CD14-positive monocyte (primary cell): ENCODE measurements around the gene ECPAS. TPM values are rescaled to one million over a fixed set of nuclear protein-coding genes. Genes with fewer than 3 reads are reported as not detected.
"Not testable (repeated sequence)": the region's sequence is repeated elsewhere in the genome, so short reads cannot be mapped to it uniquely, and the experiment has no call there.

ENCODE experiments used
- DNase-seq, 3 donors: peaks; one replicate each; pipeline ENCODE4 v3.0.0-alpha.2; 2011 to 2022
- H2AFZ ChIP-seq: 2 replicates; pipeline ENCODE4 v1.6.0; 2012; ENCODE audit warnings: mild to moderate bottlenecking, low read depth, low read length, inconsistent platforms; ENCODE audit not compliant: insufficient read depth, poor library complexity, severe bottlenecking
- H3K27ac ChIP-seq, 2 donors: 1 replicate in 1 of 2; 2 replicates in 1 of 2; pipeline ENCODE4 v1.5.1; 2012 to 2013; ENCODE audit warnings: low read length in 2 of 2, control low read depth in 1 of 2, inconsistent platforms in 1 of 2, low read depth in 1 of 2, mild to moderate bottlenecking in 1 of 2
- H3K27me3 ChIP-seq, 2 donors: one replicate each; pipeline versions ENCODE4 v1.6.0 to v1.6.1; 2011 to 2013; ENCODE audit warnings: low read length in 2 of 2; ENCODE audit not compliant: control insufficient read depth in 2 of 2, insufficient read depth in 2 of 2
- H3K36me3 ChIP-seq, 2 donors: replicated peaks in 1 of 2; 1 replicate in 1 of 2; 2 replicates in 1 of 2; pipeline versions ENCODE4 v1.5.1 to v1.6.1; 2012 to 2013; ENCODE audit warnings: low read length in 2 of 2, control low read depth in 1 of 2, inconsistent platforms in 1 of 2, mild to moderate bottlenecking in 1 of 2; ENCODE audit not compliant: insufficient read depth in 2 of 2, control insufficient read depth in 1 of 2
- H3K4me1 ChIP-seq, 2 donors: 1 replicate in 1 of 2; 2 replicates in 1 of 2; pipeline versions ENCODE4 v1.5.1 to v1.6.1; 2012 to 2013; ENCODE audit warnings: low read length in 2 of 2, control low read depth in 1 of 2, inconsistent platforms in 1 of 2, mild to moderate bottlenecking in 1 of 2, moderate library complexity in 1 of 2; ENCODE audit not compliant: insufficient read depth in 2 of 2, control insufficient read depth in 1 of 2
- H3K4me2 ChIP-seq: replicated peaks from 2 replicates; pipeline ENCODE3; 2012; ENCODE audit warnings: low read length, moderate library complexity, mild to moderate bottlenecking; ENCODE audit not compliant: poor library complexity, severe bottlenecking; ENCODE audit errors: extremely low read depth
- H3K4me3 ChIP-seq, 3 experiments: fragments of 200-600 bp in 1 of 3; sonication (generic) in 1 of 3; replicated peaks in 1 of 3; 1 replicate in 2 of 3; 2 replicates in 1 of 3; pipeline ENCODE4 v1.5.1; 2011 to 2013; ENCODE audit warnings: low read length in 3 of 3, mild to moderate bottlenecking in 3 of 3, control low read depth in 2 of 3, low read depth in 2 of 3, inconsistent platforms in 1 of 3, moderate library complexity in 1 of 3
- H3K79me2 ChIP-seq: 2 replicates; pipeline ENCODE4 v1.6.0; 2012; ENCODE audit warnings: mild to moderate bottlenecking, control low read depth, inconsistent platforms, low read length, moderate library complexity; ENCODE audit not compliant: insufficient read depth
- H3K9ac ChIP-seq: 2 replicates; pipeline ENCODE4 v1.6.0; 2017; ENCODE audit warnings: low read length, mild to moderate bottlenecking; ENCODE audit not compliant: insufficient read depth, poor library complexity, severe bottlenecking
- H3K9me3 ChIP-seq, 2 donors: replicated peaks in 1 of 2; 1 replicate in 1 of 2; 2 replicates in 1 of 2; pipeline versions ENCODE4 v1.5.1 to v1.6.1; 2012 to 2013; ENCODE audit warnings: low read length in 2 of 2, control low read depth in 1 of 2; ENCODE audit not compliant: control insufficient read depth in 1 of 2, insufficient read depth in 1 of 2
- H4K20me1 ChIP-seq: 2 replicates; pipeline ENCODE4 v1.6.0; 2012; ENCODE audit warnings: mild to moderate bottlenecking, low read length, control low read depth, moderate library complexity; ENCODE audit not compliant: insufficient read depth
- H3K27ac Mint-ChIP-seq, 7 donors: one replicate each; pipeline ENCODE4 v1.8.0; 2020; ENCODE audit warnings: mild to moderate bottlenecking in 7 of 7, mixed read lengths in 7 of 7, moderate library complexity in 6 of 7, inconsistent platforms in 2 of 7
- H3K27me3 Mint-ChIP-seq, 3 donors: one replicate each; pipeline ENCODE4 v1.8.0; 2021 to 2022; ENCODE audit warnings: low read depth in 3 of 3, mild to moderate bottlenecking in 3 of 3, mixed read lengths in 3 of 3, moderate library complexity in 3 of 3, inconsistent platforms in 1 of 3
- H3K36me3 Mint-ChIP-seq, 2 donors: one replicate each; pipeline ENCODE4 v1.8.0; 2020; ENCODE audit warnings: mixed read lengths in 2 of 2, inconsistent platforms in 1 of 2, mild to moderate bottlenecking in 1 of 2
- H3K4me1 Mint-ChIP-seq: one replicate; pipeline ENCODE4 v1.8.0; 2020; ENCODE audit warnings: mild to moderate bottlenecking, mixed read lengths
- H3K4me3 Mint-ChIP-seq, 2 donors: one replicate each; pipeline ENCODE4 v1.8.0; 2020; ENCODE audit warnings: mild to moderate bottlenecking in 2 of 2, mixed read lengths in 2 of 2, moderate library complexity in 1 of 2
- H3K9me3 Mint-ChIP-seq, 7 donors: one replicate each; pipeline ENCODE4 v1.8.0; 2020 to 2022; ENCODE audit warnings: mixed read lengths in 7 of 7, mild to moderate bottlenecking in 6 of 7, moderate library complexity in 6 of 7, inconsistent platforms in 2 of 7
- CTCF ChIP-seq: fragments of 200-600 bp; IDR thresholded peaks from one replicate; pipeline ENCODE4 v1.8.0; 2022; ENCODE audit warnings: antibody characterized with exemption, mild to moderate bottlenecking
- WGBS: methylation state at CpG from one replicate; pipeline ENCODE4 v1.1.5; 2013; ENCODE audit warnings: missing lambda C conversion rate; ENCODE audit not compliant: insufficient coverage; 5-methylcytosine and 5-hydroxymethylcytosine counted together
- intact Hi-C, 2 donors: fragments of 100-400 bp; cut with micrococcal nuclease; formaldehyde crosslinking; loops; one replicate each; pipeline versions ENCODE4 v1.15.0 to v1.15.1; 2023
- polyA plus RNA-seq, 3 donors: library from polyadenylated mRNA; depleted of rRNA in 1 of 3; unstranded in 2 of 3; stranded (reverse) in 1 of 3; fragments of 300-500 nt in 2 of 3; fragments of >200 nt in 1 of 3; fragmentation: Illumina TruSeq in 2 of 3; gene quantifications; 1 replicate in 2 of 3; 2 replicates in 1 of 3; pipeline ENCODE4 v1.2.3, GENCODE V29; 2012 to 2021

ECPAS gene
- polyA plus RNA-seq, 3 donors, result 7.4 to 27.6 (median 15.9) TPM

DNA sequence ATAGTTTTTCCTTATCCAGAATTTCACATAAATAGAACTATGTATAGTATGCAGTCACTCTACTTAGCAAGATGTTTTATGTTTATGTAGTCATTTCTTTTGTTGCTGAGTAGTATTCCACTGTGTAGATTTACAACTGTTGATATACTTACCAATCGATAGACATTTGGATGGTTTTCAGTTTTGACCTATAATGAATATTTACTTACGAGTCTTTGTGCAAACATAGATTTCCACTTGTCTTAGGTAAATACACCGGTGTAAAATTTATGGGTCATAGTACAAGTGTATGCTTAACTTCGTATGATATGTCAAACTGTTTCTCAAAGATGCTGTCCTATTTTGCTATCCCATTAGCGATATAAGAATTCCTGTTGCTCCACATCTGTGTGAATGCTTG, 134.4 kb downstream of the ECPAS start:
- Histone ChIP-seq H3K36me3 (no peaks in the 10 kb centered on the region), H3K4me1 (no peaks in the 10 kb centered on the region), H2AFZ (no peak overlapping the region), H3K9ac (no peak overlapping the region), H3K27me3 (no peaks in the 10 kb centered on the region), H3K4me3 (no peak overlapping the region), H3K79me2 (no peaks in the 10 kb centered on the region), H3K4me2 (no peak overlapping the region), H4K20me1 (no peaks in the 10 kb centered on the region), H3K9me3 (no peaks in the 10 kb centered on the region), H3K27ac (no peak overlapping the region)
- no peak overlapping the region for H3K27ac Mint-ChIP-seq
- H3K36me3 Mint-ChIP-seq, result no peaks in the 10 kb centered on the region
- intact Hi-C loops, result no loop called here
- TF ChIP-seq CTCF, result no peak
- H3K27me3 Mint-ChIP-seq, result peaks cover 0 to 7% (median 2%) of the 10 kb centered on the region in 3 donors
- H3K9me3 Mint-ChIP-seq, result peaks cover 0 to 9% (median 1%) of the 10 kb centered on the region in 7 donors
- no peak for DNase-seq
- H3K4me1 Mint-ChIP-seq, result no peaks in the 10 kb centered on the region
- no peak overlapping the region for H3K4me3 Mint-ChIP-seq
- WGBS, result no CpG with 5 or more reads among the region's 5 CpGs

DNA sequence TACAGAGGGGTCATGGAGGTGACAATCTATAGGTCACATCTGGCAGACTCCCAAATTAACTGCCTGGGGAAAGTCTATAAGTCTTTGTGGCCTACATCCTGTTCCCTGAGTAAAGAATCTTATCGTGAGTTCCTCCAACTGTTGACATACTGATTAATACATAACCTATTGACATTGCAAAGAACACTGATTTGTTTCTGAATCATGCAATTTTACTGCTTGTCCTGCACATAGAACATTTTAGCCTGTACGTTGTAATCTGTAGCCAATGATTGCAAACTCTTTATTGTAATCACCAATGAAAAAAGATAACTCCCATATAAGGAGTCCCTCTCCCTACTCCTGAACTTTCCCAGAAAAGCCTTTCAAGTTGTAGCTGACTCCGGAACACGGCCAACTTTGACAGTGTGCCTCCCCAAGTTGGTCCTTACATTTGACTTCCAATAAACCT, 135.3 kb downstream of the ECPAS start:
- intact Hi-C loops, result no loop called here

DNA sequence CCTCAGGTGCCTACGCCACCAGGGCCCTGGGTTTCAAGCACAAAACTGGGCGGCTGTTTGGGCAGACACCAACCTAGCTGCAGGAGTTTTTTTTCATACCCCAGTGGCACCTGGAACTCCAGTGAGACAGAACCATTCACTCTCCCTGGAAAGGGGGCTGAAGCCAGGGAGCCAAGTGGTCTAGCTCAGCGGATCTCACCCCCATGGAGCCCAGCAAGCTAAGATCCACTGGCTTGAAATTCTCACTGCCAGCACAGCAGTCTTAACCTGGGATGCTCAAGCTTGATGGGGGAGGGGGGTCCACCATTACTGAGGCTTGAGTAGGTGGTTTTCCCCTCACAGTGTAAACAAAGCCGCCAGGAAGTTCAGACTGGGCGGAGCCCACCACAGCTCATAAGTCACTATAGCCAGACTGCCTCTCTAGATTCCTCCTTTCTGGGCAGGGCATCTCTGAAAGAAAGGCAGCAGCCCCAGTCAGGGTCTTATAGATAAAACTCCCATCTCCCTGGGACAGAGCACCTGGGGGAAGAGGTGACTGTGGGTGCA, 149.8 kb downstream of the ECPAS start:
- H3K27ac Mint-ChIP-seq, H3K4me3 ChIP-seq, intact Hi-C loops, H3K36me3 Mint-ChIP-seq, H2AFZ ChIP-seq, H3K4me1 ChIP-seq, H3K27ac ChIP-seq, H3K27me3 Mint-ChIP-seq, DNase-seq, H3K4me2 ChIP-seq, H4K20me1 ChIP-seq, H3K27me3 ChIP-seq, H3K9me3 ChIP-seq, H3K9ac ChIP-seq, H3K4me3 Mint-ChIP-seq, H3K36me3 ChIP-seq, H3K79me2 ChIP-seq, H3K4me1 Mint-ChIP-seq: not testable (repeated sequence)
- WGBS, result 100% methylated on average over 2 of the region's 5 CpGs
- H3K9me3 Mint-ChIP-seq, result peaks cover 1 to 19% (median 5%) of the 10 kb centered on the region in 7 donors

More for the DNA sequence above, 135.3 kb downstream of the ECPAS start:
- Histone ChIP-seq H3K27ac (no peak overlapping the region), H3K4me2 (no peak overlapping the region), H3K4me1 (no peaks in the 10 kb centered on the region), H3K9ac (no peak overlapping the region), H2AFZ (no peak overlapping the region), H3K4me3 (no peak overlapping the region), H4K20me1 (no peaks in the 10 kb centered on the region), H3K79me2 (no peaks in the 10 kb centered on the region), H3K9me3 (no peaks in the 10 kb centered on the region), H3K36me3 (no peaks in the 10 kb centered on the region), H3K27me3 (no peaks in the 10 kb centered on the region)
- no peaks in the 10 kb centered on the region for H3K4me1 Mint-ChIP-seq
- TF ChIP-seq CTCF, result no peak
- no peak for DNase-seq
- peaks cover 0 to 7% (median 2%) of the 10 kb centered on the region in 3 donors for H3K27me3 Mint-ChIP-seq
- H3K36me3 Mint-ChIP-seq, result no peaks in the 10 kb centered on the region
- no peak overlapping the region for H3K27ac Mint-ChIP-seq
- H3K9me3 Mint-ChIP-seq, result peaks cover 0 to 8% (median 1%) of the 10 kb centered on the region in 7 donors
- no peak overlapping the region for H3K4me3 Mint-ChIP-seq
- WGBS, result 60% methylated on average over 4 of the region's 4 CpGs
